ENCODE measurements around the gene SDHB. TPM values are rescaled to one million over a fixed set of nuclear protein-coding genes. Genes with fewer than 3 reads are reported as not detected.

SDHB gene
- total and polyA plus RNA-seq, 9 of the 15 experiments (the other 6 are each of a cell fraction or from before 2014, with no cell fraction given) = 207 to 554 (median 365) TPM

GRCh38 chr1:17055801-17056200 lies 2.0 kb upstream of the SDHB start:
- Histone ChIP-seq H3K27me3 (ENCODE audit: control insufficient read depth in 2 of 2, insufficient read depth in 2 of 2, low read length in 2 of 2) (peaks cover 10 to 14% of the 10 kb centered on the region in 2 experiments; a peak in 4 of 5 replicates), H3K4me2 (ENCODE audit: insufficient read depth, low read length) (no peak overlapping the region), H2AFZ (ENCODE audit: low read depth, low read length) (peak overlapping the region; percentile 43; the same call in 1 of the 2 replicates), H3K4me1 (replicated peaks in 1 of 2; ENCODE audit: control insufficient read depth in 2 of 2, insufficient read depth in 2 of 2, low read length in 2 of 2) (peaks cover 0 to 15% of the 10 kb centered on the region in 2 experiments; a peak in 3 of 5 replicates), H3K79me2 (ENCODE audit: control insufficient read depth, insufficient read depth, low read length) (peaks cover 31% of the 10 kb centered on the region), H3K36me3 (ENCODE audit: control insufficient read depth, insufficient read depth, low read length) (peaks cover 17% of the 10 kb centered on the region), H3K9me3 (replicated peaks; ENCODE audit: control insufficient read depth, insufficient read depth, low read depth, low read length) (no peaks in the 10 kb centered on the region), H3K27ac (ENCODE audit: extremely low read depth, low read depth, low read length) (no peak overlapping the region), H3K4me3 (no peak overlapping the region), H3K9me1 (ENCODE audit: control insufficient read depth, insufficient read depth, low read length) (no peaks in the 10 kb centered on the region), H3K9ac (ENCODE audit: insufficient read depth in 1 of 2, low read depth in 2 of 2, low read length in 2 of 2) (no peak overlapping the region), H4K20me1 (replicated peaks; ENCODE audit: control insufficient read depth, insufficient read depth, low read length) (no peaks in the 10 kb centered on the region)
- FAIRE-seq = no peak
- intact Hi-C loops (cut with micrococcal nuclease) = loop anchor here (10.0 kb wide), 1 partner anchor 279 kb away; no protein-coding TSS in a partner anchor
- CTCF ChIA-PET (ENCODE audit: low intra/inter-chr PET ratio) = no interaction called here
- no TSS peak for BruUV-seq (replicated peaks)
- 79% methylated on average over 7 of the region's 7 CpGs for WGBS (ENCODE audit: insufficient coverage, low coverage, missing lambda C conversion rate)
- in situ Hi-C loops (cut with MboI) = no loop called here
- no peak for ATAC-seq
- POLR2A ChIA-PET = interaction anchor here (1.2 kb wide), 1 partner anchor 8 kb away, joined by 3 read pairs; no protein-coding TSS in a partner anchor
- DNase-seq (ENCODE audit: extremely low read depth in 1 of 4, low spot score in 3 of 4) = no peak
- no peak for TF ChIP-seq KDM2B (CRISPR knock-in tag; IDR thresholded peaks at IDR 0.05)
- TF ChIP-seq SP2 (IDR thresholded peaks at IDR 0.05; ENCODE audit: extremely low read depth, low read depth, low read length, poor library complexity, severe bottlenecking) = no peak
- TF ChIP-seq FOSL1 (tag; conservative IDR thresholded peaks at IDR 0.05) = no peak
- TF ChIP-seq MAFK (IDR thresholded peaks at IDR 0.05; ENCODE audit: low read length) = no peak
- no peak for TF ChIP-seq E2F3 (CRISPR knock-in tag; IDR thresholded peaks at IDR 0.05)
- no peak for TF ChIP-seq ZBTB17 (CRISPR knock-in tag; IDR thresholded peaks at IDR 0.05)
- TF ChIP-seq, protein P1, sequence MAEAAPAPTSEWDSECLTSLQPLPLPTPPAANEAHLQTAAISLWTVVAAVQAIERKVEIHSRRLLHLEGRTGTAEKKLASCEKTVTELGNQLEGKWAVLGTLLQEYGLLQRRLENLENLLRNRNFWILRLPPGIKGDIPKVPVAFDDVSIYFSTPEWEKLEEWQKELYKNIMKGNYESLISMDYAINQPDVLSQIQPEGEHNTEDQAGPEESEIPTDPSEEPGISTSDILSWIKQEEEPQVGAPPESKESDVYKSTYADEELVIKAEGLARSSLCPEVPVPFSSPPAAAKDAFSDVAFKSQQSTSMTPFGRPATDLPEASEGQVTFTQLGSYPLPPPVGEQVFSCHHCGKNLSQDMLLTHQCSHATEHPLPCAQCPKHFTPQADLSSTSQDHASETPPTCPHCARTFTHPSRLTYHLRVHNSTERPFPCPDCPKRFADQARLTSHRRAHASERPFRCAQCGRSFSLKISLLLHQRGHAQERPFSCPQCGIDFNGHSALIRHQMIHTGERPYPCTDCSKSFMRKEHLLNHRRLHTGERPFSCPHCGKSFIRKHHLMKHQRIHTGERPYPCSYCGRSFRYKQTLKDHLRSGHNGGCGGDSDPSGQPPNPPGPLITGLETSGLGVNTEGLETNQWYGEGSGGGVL (CRISPR knock-in tag; IDR thresholded peaks at IDR 0.05) = no peak
- no peak for TF ChIP-seq ZNF699 (CRISPR knock-in tag; IDR thresholded peaks at IDR 0.05; ENCODE audit: insufficient replicate concordance)
